HepG2 (cell line): ENCODE measurements around the gene MEF2D. TPM values are rescaled to one million over a fixed set of nuclear protein-coding genes. Genes with fewer than 3 reads are reported as not detected.

Source experiments
- ATAC-seq: fragments of 200-7000 bp; cut with Tn5 transposase; 3 replicates; pipeline ENCODE4 v1.9.1; 2020; ENCODE audit warnings: mild to moderate bottlenecking, moderate library complexity
- BruUV-seq: library from RNA; stranded (reverse); fragments of 400-500 nt; replicated peaks from 2 replicates; lab custom pipeline; 2021; lab: Mats Ljungman, UMichigan
- CTCF ChIA-PET: fragments of 300-600 bp; formaldehyde crosslinking; extraction: SDS; loops from one replicate; lab custom pipeline; 2021; ENCODE audit warnings: low total read pairs, inconsistent platforms, low intra/inter-chr PET ratio; lab: Yijun Ruan, JAX
- POLR2A ChIA-PET: fragments of 350-600 bp; sonication (Branson Sonifier 250); formaldehyde crosslinking; loops from one replicate; lab custom pipeline; 2020; ENCODE audit warnings: antibody characterized with exemption, inconsistent platforms; lab: Yijun Ruan, JAX
- DNase-seq: peaks from one replicate; pipeline ENCODE4 v3.0.0-alpha.2; 2015; ENCODE audit warnings: low spot score
- FAIRE-seq: peaks from 3 replicates; lab custom pipeline; 2011; peaks lifted over from hg19 to GRCh38; lab: Jason Lieb, UNC
- H2AFZ ChIP-seq: one replicate; pipeline ENCODE4 v1.6.1; 2011; ENCODE audit warnings: low read length, inconsistent platforms
- H3K27ac ChIP-seq: fragments of 300-600 bp; 3 replicates; pipeline ENCODE4 v1.8.0; 2011; ENCODE audit warnings: mixed run types, mild to moderate bottlenecking, mixed read lengths, low read length, inconsistent platforms; ENCODE audit not compliant: insufficient read depth; ENCODE audit errors: extremely low read length
- H3K27me3 ChIP-seq, 2 experiments: fragments of 200-600 bp in 1 of 2; 2 replicates in 1 of 2; 3 replicates in 1 of 2; pipeline versions ENCODE4 v1.6.0 to v1.8.0; 2011; ENCODE audit warnings: low read length in 2 of 2, mild to moderate bottlenecking in 2 of 2, moderate library complexity in 2 of 2, inconsistent platforms in 1 of 2; ENCODE audit not compliant: insufficient read depth in 2 of 2, control insufficient read depth in 1 of 2
- H3K36me3 ChIP-seq, 2 experiments: fragments of 200-600 bp in 1 of 2; replicated peaks in 1 of 2; 2 replicates in 1 of 2; 3 replicates in 1 of 2; pipeline versions ENCODE4 v1.5.1 to v1.8.0; 2011; ENCODE audit warnings: low read length in 2 of 2, inconsistent platforms in 1 of 2; ENCODE audit not compliant: insufficient read depth in 2 of 2, control insufficient read depth in 1 of 2
- H3K4me1 ChIP-seq: 2 replicates; pipeline ENCODE4 v1.5.1; 2012; ENCODE audit warnings: low read length, inconsistent platforms; ENCODE audit not compliant: insufficient read depth
- H3K4me2 ChIP-seq: 2 replicates; pipeline ENCODE4 v1.6.0; 2011; ENCODE audit warnings: low read depth, low read length, inconsistent platforms
- H3K4me3 ChIP-seq, 3 experiments: fragments of 200-600 bp in 1 of 3; sonication (generic), shearing (Covaris generic) in 1 of 3; replicated peaks in 1 of 3; 2 replicates each; pipeline ENCODE4 v1.5.1; 2011 to 2016; ENCODE audit warnings: low read length in 3 of 3, inconsistent platforms in 2 of 3, low read depth in 2 of 3, mild to moderate bottlenecking in 2 of 3, control low read depth in 1 of 3, mixed read lengths in 1 of 3; ENCODE audit not compliant: insufficient read depth in 1 of 3
- H3K79me2 ChIP-seq: one replicate; pipeline ENCODE4 v1.6.1; 2011; ENCODE audit warnings: low read length, inconsistent platforms; ENCODE audit not compliant: insufficient read depth
- H3K9ac ChIP-seq: 2 replicates; pipeline ENCODE4 v1.6.0; 2011; ENCODE audit warnings: mild to moderate bottlenecking, low read depth, low read length, inconsistent platforms; ENCODE audit not compliant: insufficient read depth
- H3K9me3 ChIP-seq: 2 replicates; pipeline ENCODE4 v1.5.1; 2012; ENCODE audit warnings: mild to moderate bottlenecking, low read length
- H4K20me1 ChIP-seq: 2 replicates; pipeline ENCODE4 v1.6.0; 2011; ENCODE audit warnings: inconsistent platforms, mild to moderate bottlenecking, low read length, moderate library complexity; ENCODE audit not compliant: insufficient read depth
- CENPX ChIP-seq: sonication (generic); formaldehyde crosslinking; IDR thresholded peaks from 2 replicates; pipeline ENCODE4 v1.9.0; 2021; ENCODE audit warnings: mild to moderate bottlenecking, missing genetic modification reagents, moderate library complexity
- IKZF4 ChIP-seq: sonication (generic); formaldehyde crosslinking; IDR thresholded peaks from 2 replicates; pipeline ENCODE4 v1.5.1; 2020; ENCODE audit warnings: borderline replicate concordance, mild to moderate bottlenecking, low read depth, missing genetic modification reagents; ENCODE audit errors: not compliant biosample characterization
- KDM6A ChIP-seq: IDR thresholded peaks from 2 replicates; pipeline ENCODE4 v1.6.1; 2016; ENCODE audit warnings: low read depth
- NFYC ChIP-seq: IDR thresholded peaks from 2 replicates; pipeline ENCODE4 v1.6.1; 2016; ENCODE audit warnings: missing genetic modification reagents, missing compliant biosample characterization
- PHB2 ChIP-seq: fragments of 450-650 bp; IDR thresholded peaks from 2 replicates; pipeline ENCODE4 v1.6.1; 2018; ENCODE audit not compliant: partially characterized antibody
- SMAD1 ChIP-seq: sonication (generic); formaldehyde crosslinking; IDR thresholded peaks from 2 replicates; pipeline ENCODE4 v1.4.0; 2020; ENCODE audit warnings: missing genetic modification reagents, low read depth, mild to moderate bottlenecking, borderline replicate concordance
- ZFP1 ChIP-seq: IDR thresholded peaks from 2 replicates; pipeline ENCODE4 v1.6.1; 2016
- ZNF101 ChIP-seq: sonication (generic); formaldehyde crosslinking; IDR thresholded peaks from 2 replicates; pipeline ENCODE4 v1.4.0; 2020; ENCODE audit warnings: mild to moderate bottlenecking, low read depth, missing genetic modification reagents, borderline replicate concordance
- ZNF432 ChIP-seq: sonication (generic); formaldehyde crosslinking; IDR thresholded peaks from 2 replicates; pipeline ENCODE4 v1.5.0; 2020; ENCODE audit warnings: missing genetic modification reagents, mild to moderate bottlenecking, borderline replicate concordance
- ZSCAN9 ChIP-seq: IDR thresholded peaks from 2 replicates; pipeline ENCODE4 v1.6.1; 2016; ENCODE audit warnings: borderline replicate concordance
- WGBS: methylation state at CpG from one replicate; pipeline ENCODE4 v1.1.6; 2017; ENCODE audit warnings: low lambda C conversion rate; 5-methylcytosine and 5-hydroxymethylcytosine counted together
- in situ Hi-C: cut with HindIII; loops from 2 replicates; pipeline ENCODE4 v1.10.0; 2017; ENCODE audit warnings: low pct_unique_long_range_greater_than_20kb; ENCODE audit not compliant: extremely low pct_ligation_motif_present
- intact Hi-C: fragments of 100-400 bp; cut with micrococcal nuclease; formaldehyde crosslinking; loops from one replicate; pipeline ENCODE4 v1.10.0; 2022; ENCODE audit not compliant: unreplicated experiment
- polyA plus RNA-seq, 8 experiments: library from polyadenylated mRNA; depleted of rRNA in 3 of 8; stranded (reverse) in 7 of 8; unstranded in 1 of 8; fragments of >200 nt; fragmentation: Illumina TruSeq in 4 of 8; extraction: Trizol in 4 of 8; gene quantifications; 2 replicates each; pipeline versions ENCODE4 v1.2.1 to v1.2.3, GENCODE V29; 2011 to 2016; ENCODE audit warnings: low read depth in 4 of 8, missing spikeins in 1 of 8, mixed read lengths in 1 of 8; ENCODE audit not compliant: insufficient read depth in 1 of 8
- total RNA-seq, 5 experiments: library from RNA; depleted of rRNA; stranded (reverse); fragments of >200 nt; fragmentation: Illumina TruSeq; extraction: Trizol; gene quantifications; 2 replicates each; pipeline ENCODE4 v1.2.3, GENCODE V29; 2016; ENCODE audit warnings: low read depth in 1 of 5
- TF ChIP-seq, protein P1 (sequence below): sonication (generic); formaldehyde crosslinking; IDR thresholded peaks from 2 replicates; pipeline ENCODE4 v1.9.0; 2021; ENCODE audit warnings: missing genetic modification reagents, borderline replicate concordance
- TF ChIP-seq, protein P2 (sequence below): sonication (generic); formaldehyde crosslinking; IDR thresholded peaks from 2 replicates; pipeline ENCODE4 v1.8.0; 2022; ENCODE audit warnings: mild to moderate bottlenecking, missing genetic modification reagents; ENCODE audit not compliant: insufficient replicate concordance
- TF ChIP-seq, protein P3 (sequence below): fragments of 450-650 bp; IDR thresholded peaks from 2 replicates; pipeline ENCODE4 v1.6.1; 2017

MEF2D gene
- total and polyA plus RNA-seq, 2 of the 13 experiments (the other 11 are each of a cell fraction or from before 2014, with no cell fraction given): 1.6 to 3.9 TPM

DNA sequence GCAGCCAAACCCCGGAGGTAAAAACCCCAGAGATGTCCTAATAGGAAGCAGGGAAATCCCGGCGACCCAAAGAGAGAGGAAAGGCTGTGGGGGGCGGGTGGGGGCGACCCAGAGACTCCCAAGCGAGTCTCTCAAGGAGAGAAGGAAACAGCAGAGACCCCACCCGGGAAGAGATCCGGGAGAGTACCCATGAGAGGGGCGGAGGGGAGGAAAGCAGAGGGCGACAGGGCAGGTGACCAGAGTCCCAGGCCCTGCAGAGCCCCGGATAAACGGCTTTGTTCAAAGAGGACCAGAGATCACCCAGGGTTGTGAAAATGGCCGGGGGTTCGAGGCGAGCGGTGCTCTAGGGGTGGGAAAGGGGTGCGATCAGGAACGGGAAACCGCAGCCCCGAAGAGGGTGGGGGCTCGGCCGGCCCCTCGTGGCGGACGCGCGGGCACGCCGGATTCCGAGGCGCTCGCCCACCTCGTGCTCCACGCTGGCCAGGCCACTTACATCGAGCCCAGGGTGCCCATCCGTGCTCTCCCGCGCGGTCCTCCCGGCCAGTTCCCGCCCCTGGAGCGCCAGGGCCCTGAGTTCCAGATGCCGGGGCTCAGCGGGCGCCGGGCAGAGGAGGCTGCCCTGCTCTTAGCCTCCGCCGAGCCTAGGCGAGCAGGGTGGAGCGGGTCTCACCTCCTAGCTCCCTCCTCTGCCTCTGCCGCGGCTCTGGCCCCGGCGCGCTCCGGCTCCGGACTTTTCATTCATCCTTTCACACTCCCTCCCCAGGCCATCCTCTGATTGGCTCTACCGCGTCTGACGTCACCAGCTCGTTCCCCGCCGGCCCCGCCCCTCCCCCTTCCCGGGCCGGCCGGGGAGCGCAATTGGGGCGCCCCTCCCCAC, 79.3 kb downstream of the MEF2D start (continued):
- TF ChIP-seq PHB2: no peak
- no peak for TF ChIP-seq ZNF101 (CRISPR knock-in tag)
- TF ChIP-seq NFYC: peak; percentile 61; the same call in 1 of the 2 replicates

DNA sequence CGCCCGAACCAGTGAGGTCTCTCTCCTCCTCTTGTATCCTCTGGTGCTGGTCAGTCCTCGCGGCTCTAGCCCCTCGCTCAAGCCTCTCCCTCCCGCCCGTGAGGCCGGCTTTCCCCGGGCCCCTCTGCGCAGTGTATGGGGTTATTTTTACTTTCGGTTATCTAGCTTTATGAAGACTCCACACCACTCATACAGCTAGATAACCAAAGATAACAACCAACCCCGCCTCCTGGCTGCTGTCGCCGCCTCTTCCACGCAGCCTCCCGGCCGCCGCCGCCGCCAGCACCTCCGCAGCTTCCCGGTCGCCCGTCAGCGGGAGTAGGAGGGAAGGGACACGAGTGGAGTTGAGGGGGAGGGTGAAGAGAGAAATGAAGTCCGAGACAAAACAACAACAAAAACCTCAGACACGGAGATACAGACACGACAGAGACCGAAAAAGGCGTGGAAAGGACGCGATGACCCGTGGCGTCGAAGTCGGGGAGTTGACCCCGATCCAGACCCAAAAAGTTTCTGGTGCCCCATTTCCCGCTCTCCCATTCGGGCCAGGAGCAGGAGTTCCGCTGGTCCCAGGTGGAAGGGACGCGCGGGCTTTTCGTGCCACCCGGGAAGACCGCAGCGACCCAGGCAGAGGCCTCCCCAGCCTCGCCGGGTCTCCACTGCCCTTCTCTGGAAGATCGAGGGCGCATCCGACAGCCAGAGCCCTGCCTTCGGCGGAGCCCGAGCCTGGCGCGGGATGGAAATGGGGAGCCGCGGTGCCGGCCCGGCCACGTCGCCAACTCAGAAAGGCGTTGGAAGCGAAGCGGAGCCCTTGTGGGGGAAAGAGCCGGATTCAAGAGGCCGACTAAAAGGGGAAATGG, 80.1 kb downstream of the MEF2D start:
- DNase-seq: no peak
- H3K9me3 ChIP-seq: no peaks in the 10 kb centered on the region
- in situ Hi-C loops: no loop called here
- H3K4me3 ChIP-seq: no peak overlapping the region
- no peak overlapping the region for H3K27ac ChIP-seq
- ATAC-seq: peak; percentile 22; the same call in 2 of the 3 replicates
- intact Hi-C loops: no loop called here
- no peaks in the 10 kb centered on the region for H4K20me1 ChIP-seq
- ChIA-PET CTCF (interaction anchor here (0.8 kb wide), 1 partner anchor 24 kb away, joined by 3 read pairs; no protein-coding TSS in a partner anchor), POLR2A (interaction anchor here (1.2 kb wide), 1 partner anchor 12 kb away, joined by 3 read pairs; no protein-coding TSS in a partner anchor)
- peaks cover 13 to 75% of the 10 kb centered on the region in 2 experiments for H3K27me3 ChIP-seq
- H3K79me2 ChIP-seq: no peaks in the 10 kb centered on the region
- peak overlapping the region; percentile 49; the same call in 1 of the 2 replicates for H3K4me2 ChIP-seq
- no peak for FAIRE-seq
- WGBS: 51% methylated on average over 67 of the region's 69 CpGs
- peaks cover 13% of the 10 kb centered on the region for H3K4me1 ChIP-seq
- no peak overlapping the region for H3K9ac ChIP-seq
- BruUV-seq: no TSS peak
- no peak overlapping the region for H2AFZ ChIP-seq
- no peaks in the 10 kb centered on the region for H3K36me3 ChIP-seq
- no peak for TF ChIP-seq ZNF432 (CRISPR knock-in tag)
- TF ChIP-seq, protein P1, sequence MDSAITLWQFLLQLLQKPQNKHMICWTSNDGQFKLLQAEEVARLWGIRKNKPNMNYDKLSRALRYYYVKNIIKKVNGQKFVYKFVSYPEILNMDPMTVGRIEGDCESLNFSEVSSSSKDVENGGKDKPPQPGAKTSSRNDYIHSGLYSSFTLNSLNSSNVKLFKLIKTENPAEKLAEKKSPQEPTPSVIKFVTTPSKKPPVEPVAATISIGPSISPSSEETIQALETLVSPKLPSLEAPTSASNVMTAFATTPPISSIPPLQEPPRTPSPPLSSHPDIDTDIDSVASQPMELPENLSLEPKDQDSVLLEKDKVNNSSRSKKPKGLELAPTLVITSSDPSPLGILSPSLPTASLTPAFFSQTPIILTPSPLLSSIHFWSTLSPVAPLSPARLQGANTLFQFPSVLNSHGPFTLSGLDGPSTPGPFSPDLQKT (CRISPR knock-in tag): no peak
- no peak for TF ChIP-seq ZSCAN9 (CRISPR knock-in tag)
- TF ChIP-seq IKZF4 (CRISPR knock-in tag): no peak
- TF ChIP-seq, protein P2, sequence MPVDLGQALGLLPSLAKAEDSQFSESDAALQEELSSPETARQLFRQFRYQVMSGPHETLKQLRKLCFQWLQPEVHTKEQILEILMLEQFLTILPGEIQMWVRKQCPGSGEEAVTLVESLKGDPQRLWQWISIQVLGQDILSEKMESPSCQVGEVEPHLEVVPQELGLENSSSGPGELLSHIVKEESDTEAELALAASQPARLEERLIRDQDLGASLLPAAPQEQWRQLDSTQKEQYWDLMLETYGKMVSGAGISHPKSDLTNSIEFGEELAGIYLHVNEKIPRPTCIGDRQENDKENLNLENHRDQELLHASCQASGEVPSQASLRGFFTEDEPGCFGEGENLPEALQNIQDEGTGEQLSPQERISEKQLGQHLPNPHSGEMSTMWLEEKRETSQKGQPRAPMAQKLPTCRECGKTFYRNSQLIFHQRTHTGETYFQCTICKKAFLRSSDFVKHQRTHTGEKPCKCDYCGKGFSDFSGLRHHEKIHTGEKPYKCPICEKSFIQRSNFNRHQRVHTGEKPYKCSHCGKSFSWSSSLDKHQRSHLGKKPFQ (CRISPR knock-in tag): no peak
- no peak for TF ChIP-seq ZFP1
- TF ChIP-seq, protein P3, sequence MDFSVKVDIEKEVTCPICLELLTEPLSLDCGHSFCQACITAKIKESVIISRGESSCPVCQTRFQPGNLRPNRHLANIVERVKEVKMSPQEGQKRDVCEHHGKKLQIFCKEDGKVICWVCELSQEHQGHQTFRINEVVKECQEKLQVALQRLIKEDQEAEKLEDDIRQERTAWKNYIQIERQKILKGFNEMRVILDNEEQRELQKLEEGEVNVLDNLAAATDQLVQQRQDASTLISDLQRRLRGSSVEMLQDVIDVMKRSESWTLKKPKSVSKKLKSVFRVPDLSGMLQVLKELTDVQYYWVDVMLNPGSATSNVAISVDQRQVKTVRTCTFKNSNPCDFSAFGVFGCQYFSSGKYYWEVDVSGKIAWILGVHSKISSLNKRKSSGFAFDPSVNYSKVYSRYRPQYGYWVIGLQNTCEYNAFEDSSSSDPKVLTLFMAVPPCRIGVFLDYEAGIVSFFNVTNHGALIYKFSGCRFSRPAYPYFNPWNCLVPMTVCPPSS: no peak
- TF ChIP-seq KDM6A (CRISPR knock-in tag): no peak
- TF ChIP-seq CENPX (CRISPR knock-in tag): no peak
- no peak for TF ChIP-seq SMAD1 (CRISPR knock-in tag)
